ENCODE measurements around the gene SDHA.
"Not testable (repeated sequence)": the region's sequence is repeated elsewhere in the genome, so short reads cannot be mapped to it uniquely, and the experiment has no call there.

SDHA gene

GRCh38 chr5:198516-199196 is 19.5 kb upstream of the SDHA start:
- no peak for DNase-seq

GRCh38 chr5:199197-199949 is 18.7 kb upstream of the SDHA start:
- DNase-seq, result no peak

GRCh38 chr5:199950-200645 is 18.0 kb upstream of the SDHA start:
- DNase-seq, result no peak

- no peak for DNase-seq
These were observed 17.1 kb upstream of the SDHA start for GRCh38 chr5:200985-201384.

- DNase-seq, result no peak
These were observed 16.4 kb upstream of the SDHA start for GRCh38 chr5:201672-202071.

- no peak for DNase-seq
These were observed 14.7 kb upstream of the SDHA start for GRCh38 chr5:203246-203930.

- DNase-seq, result no peak
These were observed 14.1 kb upstream of the SDHA start for GRCh38 chr5:204001-204400.

DNA sequence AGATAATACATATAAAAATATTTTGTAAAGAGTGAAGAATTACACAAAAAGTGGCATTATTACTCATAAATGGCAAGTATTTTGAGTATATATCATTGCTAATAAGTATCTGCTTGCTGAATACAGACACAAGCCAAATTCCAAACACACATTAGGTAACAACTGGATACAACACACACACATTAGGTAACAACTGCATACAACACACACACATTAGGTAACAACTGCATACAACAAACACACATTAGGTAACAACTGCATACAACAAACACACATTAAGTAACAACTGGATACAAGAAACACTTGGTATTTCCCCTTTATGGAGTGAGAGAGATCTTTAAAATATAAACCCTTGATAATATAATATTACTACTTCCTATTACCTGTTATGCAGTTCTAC is 13.7 kb upstream of the SDHA start:
- DNase-seq, result no peak

GRCh38 chr5:204966-205670 is 13.0 kb upstream of the SDHA start:
- no peak for DNase-seq

DNA sequence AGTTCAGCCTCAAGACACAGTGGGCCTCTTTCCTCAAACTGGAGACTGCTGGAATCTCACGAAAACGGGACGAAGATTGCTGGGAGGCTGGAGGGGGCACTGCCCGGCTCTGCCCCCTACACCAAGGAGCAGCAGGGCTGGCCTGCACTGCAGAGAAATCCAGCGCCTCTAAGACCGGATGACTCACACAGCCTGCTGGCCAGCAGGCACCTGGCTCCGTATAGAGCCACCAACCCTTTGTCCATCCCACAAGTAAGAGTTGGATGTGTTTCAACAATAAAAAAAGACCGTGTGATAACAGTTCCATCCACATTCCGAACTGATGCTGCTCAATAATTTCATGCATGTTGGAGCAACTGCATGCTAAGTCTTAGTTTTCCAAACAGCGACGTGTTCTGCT is 11.7 kb upstream of the SDHA start:
- no peak for DNase-seq

DNA sequence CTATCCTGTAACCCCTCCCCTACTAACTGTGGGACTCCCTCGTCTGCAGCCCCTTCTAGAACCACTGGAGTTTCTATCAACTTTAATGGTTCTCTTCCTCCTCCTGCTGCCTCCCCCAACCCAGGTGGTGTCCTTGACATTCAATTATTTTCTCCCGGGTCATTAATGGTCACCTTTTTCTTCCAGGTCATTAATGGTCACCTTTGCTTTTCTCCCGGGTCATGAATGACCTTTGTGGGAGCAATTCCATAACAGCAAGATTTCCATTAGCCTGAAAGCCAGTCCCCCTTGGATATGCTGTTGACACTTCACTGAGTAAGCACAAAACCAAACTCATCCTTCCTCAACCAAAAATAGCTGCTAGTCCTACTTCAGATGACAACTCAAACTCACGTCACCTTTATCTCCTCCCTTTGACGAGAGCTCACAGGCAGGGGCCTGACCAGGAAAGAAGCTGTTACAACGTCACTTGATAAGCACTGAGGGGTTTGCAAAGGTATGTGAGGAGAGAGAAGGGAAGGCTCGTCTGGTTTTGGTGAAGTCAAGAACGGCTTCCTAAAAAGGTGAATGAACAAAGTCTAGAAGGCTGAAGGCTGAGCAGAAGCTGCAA is 11.1 kb upstream of the SDHA start:
- DNase-seq, result no peak

GRCh38 chr5:207599-207998 is 10.5 kb upstream of the SDHA start:
- no peak for DNase-seq

- no peak for DNase-seq
These were observed 9.5 kb upstream of the SDHA start for GRCh38 chr5:208449-209114.

GRCh38 chr5:213803-214395 is 4.2 kb upstream of the SDHA start:
- no peak for DNase-seq

DNA sequence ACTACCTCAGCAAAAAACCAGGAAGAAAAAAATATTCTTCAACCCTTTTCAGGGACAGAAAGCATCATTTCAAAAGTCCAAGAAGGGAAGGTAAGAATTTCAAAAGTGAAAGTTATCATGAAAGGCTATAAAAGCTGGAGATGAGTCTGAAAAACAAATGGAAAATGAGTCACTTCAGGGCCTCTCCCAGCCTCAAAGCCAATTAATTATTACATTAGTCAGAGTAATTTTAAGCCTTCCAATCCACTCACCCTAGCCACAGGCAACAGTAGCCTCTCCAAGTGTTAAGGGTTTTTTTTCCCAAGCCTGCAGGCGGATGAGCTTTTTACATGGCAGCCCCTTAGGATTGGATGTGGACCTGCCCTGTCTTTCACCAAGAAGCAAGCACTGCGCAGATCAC is 2.9 kb upstream of the SDHA start:
- not testable (repeated sequence) for DNase-seq

DNA sequence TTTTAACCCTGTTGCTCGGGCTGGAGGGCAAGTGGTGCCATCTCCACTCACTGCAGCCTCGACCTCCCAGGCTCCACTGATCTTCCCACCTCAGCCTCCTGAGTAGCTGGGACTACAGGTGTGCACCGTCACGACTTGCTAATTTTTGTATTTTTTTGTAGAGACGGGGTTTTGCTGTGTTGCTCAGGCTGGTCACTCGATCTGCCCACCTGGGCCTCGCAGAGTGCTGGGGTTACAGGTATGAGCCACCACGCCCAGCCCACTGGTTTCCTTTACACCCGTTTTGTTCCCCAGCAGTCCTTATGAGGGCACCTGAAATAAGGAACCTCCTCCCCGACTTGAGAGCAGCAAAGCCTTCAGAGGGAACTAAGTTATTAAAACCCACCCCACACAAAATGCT is 2.0 kb upstream of the SDHA start:
- DNase-seq, result not testable (repeated sequence)

- no peak for DNase-seq
These were observed 554 bp downstream of the SDHA start for GRCh38 chr5:218457-219291.

GRCh38 chr5:219460-219863 is 1.3 kb downstream of the SDHA start:
- no peak for DNase-seq

DNA sequence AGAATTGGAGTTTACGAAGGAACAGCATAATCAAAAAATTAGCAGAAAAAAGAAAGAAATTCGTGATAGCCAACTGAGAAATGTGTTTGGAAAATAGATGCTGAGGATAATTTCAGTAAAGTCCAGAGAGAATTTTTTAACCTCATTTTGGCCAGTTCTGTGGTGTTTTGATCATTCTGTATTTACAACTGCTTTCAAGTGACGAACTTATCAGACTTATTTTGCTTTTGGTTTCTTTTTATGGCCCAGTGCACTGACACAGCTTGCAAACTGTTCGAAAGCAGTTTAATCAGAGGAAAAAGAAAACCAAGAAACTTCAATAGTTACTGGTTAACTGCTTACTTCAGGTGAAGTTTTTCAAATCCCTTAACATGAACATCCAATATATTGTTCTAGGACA is 1.9 kb downstream of the SDHA start:
- DNase-seq, result no peak

DNA sequence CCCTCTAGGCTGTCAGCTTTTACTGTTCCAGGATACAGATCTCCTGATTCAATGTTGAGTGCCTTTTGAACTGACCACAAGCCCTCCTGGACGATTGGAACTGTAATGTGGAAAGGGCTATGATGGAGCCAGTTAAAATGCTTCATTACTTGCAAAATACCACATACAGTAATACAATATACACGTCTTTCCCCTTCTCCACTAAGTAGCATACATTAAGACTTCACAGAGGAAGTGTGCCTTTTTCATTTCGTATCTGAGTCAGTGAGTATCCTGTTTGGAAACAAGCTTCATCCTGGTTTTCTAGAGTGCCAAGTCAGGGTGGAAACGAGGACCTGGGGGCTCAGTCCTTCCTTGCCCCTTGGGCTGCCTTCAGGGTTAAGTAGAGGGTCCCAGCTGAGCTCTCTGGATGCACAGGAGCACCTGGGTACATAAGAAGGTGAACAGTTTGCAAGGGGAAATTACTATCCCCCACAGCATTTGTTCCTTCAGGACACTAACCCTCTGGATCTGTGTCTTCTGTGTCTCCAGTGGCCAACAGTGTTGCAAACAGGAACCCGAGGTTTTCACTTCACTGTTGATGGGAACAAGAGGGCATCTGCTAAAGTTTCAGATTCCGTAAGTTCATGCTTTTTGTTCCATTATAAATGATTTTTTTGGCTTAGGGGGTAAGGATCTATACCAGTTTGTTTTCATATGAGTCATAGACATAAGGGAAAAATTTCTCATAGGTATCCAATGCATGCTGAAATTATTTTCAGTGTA is 5.0 kb downstream of the SDHA start:
- not testable (repeated sequence) for DNase-seq

Measured in NCI-H1694 (cell line).